Transverse colon (tissue), 4 donors: ENCODE results near the gene SHPK. TPM values are rescaled to one million over a fixed set of nuclear protein-coding genes. Genes with fewer than 3 reads are reported as not detected.

ENCODE experiments used
- DNase-seq: peaks from one replicate; pipeline ENCODE4 v3.0.0-alpha.2; 2019
- H3K27ac ChIP-seq, 4 donors: fragments of 200-600 bp; sonication (generic); 2 replicates each; pipeline ENCODE4 v1.5.1; 2016 to 2018; ENCODE audit warnings: inconsistent platforms in 4 of 4
- H3K27me3 ChIP-seq: fragments of 200-600 bp; sonication (generic); 2 replicates; pipeline ENCODE4 v1.5.1; 2017; ENCODE audit warnings: inconsistent platforms
- H3K36me3 ChIP-seq, 4 donors: fragments of 200-600 bp; sonication (generic); 2 replicates each; pipeline ENCODE4 v1.5.1; 2017 to 2019; ENCODE audit warnings: inconsistent platforms in 4 of 4
- H3K4me1 ChIP-seq, 4 donors: fragments of 200-600 bp; sonication (generic); 2 replicates each; pipeline ENCODE4 v1.5.1; 2017 to 2020; ENCODE audit warnings: inconsistent platforms in 4 of 4
- H3K4me3 ChIP-seq, 4 donors: fragments of 200-600 bp; sonication (generic); 1 replicate in 1 of 4; 2 replicates in 3 of 4; pipeline versions ENCODE4 v1.5.1 to v1.6.1; 2017 to 2019; ENCODE audit warnings: inconsistent platforms in 4 of 4
- H3K9me3 ChIP-seq, 2 donors: fragments of 200-600 bp; sonication (generic); 2 replicates each; pipeline ENCODE4 v1.5.1; 2017 to 2019; ENCODE audit warnings: inconsistent platforms in 2 of 2
- CTCF ChIP-seq, 5 experiments: fragments of 200-600 bp in 3 of 5; fragments of 450-650 bp in 2 of 5; sonication (generic) in 3 of 5; IDR thresholded peaks; 1 replicate in 2 of 5; 2 replicates in 3 of 5; pipeline ENCODE4 v1.5.1; 2016 to 2017; ENCODE audit warnings: antibody characterized with exemption in 5 of 5, inconsistent platforms in 3 of 5, mild to moderate bottlenecking in 2 of 5, moderate library complexity in 1 of 5
- POLR2A ChIP-seq: fragments of 450-650 bp; IDR thresholded peaks from one replicate; pipeline ENCODE4 v1.6.1; 2016; ENCODE audit warnings: antibody characterized with exemption, mild to moderate bottlenecking, moderate library complexity
- POLR2AphosphoS5 ChIP-seq, 3 donors: sonication (generic); formaldehyde crosslinking; IDR thresholded peaks; one replicate each; pipeline ENCODE4 v1.6.1; 2016; ENCODE audit warnings: antibody characterized with exemption in 3 of 3
- WGBS, 2 donors: methylation state at CpG; one replicate each; pipeline ENCODE4 v1.1.5; 2018; ENCODE audit warnings: low coverage in 1 of 2; 5-methylcytosine and 5-hydroxymethylcytosine counted together
- in situ Hi-C, 4 donors: fragments of 200-750 bp; cut with MboI; loops; one replicate each; pipeline versions ENCODE4 v1.15.0 to v1.15.1; 2017; ENCODE audit warnings: low sequenced_read_pairs in 3 of 4, low pct_ligation_motif_present in 1 of 4, low pct_unique_long_range_greater_than_20kb in 1 of 4
- intact Hi-C: fragments of 100-400 bp; cut with DNase I; formaldehyde crosslinking; loops from one replicate; pipeline ENCODE4 v1.15.1; 2023; ENCODE audit warnings: low total_unique reads
- total RNA-seq, 4 donors: library from RNA; depleted of rRNA; stranded (reverse); fragments of >200 nt; gene quantifications; one replicate each; pipeline ENCODE4 v1.1.0, GENCODE V29; 2016

Gene SHPK
- total RNA-seq, 4 donors from 2014 or later, result 9.0 to 50.9 (median 24.2) TPM

GRCh38 chr17:3558603-3559269 is 77.3 kb downstream of the SHPK start:
- no peak overlapping the region for H3K4me3 ChIP-seq
- peak overlapping the region; percentile 8 to 70 (median 59) for H3K27ac ChIP-seq
- peaks cover 0 to 20% (median 2%) of the 10 kb centered on the region in 4 donors for H3K4me1 ChIP-seq
- intact Hi-C loops (no loop called here), in situ Hi-C loops (no loop called here)
- no peaks in the 10 kb centered on the region for H3K9me3 ChIP-seq
- 44% methylated on average over 23 of the region's 25 CpGs; no CpG with 5 or more reads in 1 of the 2 donors for WGBS, 2 donors
- peaks cover 3% of the 10 kb centered on the region for H3K27me3 ChIP-seq
- peak; percentile 85 for DNase-seq
- no peaks in the 10 kb centered on the region for H3K36me3 ChIP-seq
- TF ChIP-seq POLR2AphosphoS5 (IDR thresholded peaks at IDR 0.05) (peak in 2 of 3 donors; percentile 72 to 83), POLR2A (peak; percentile 20), CTCF (IDR thresholded peaks at IDR 0.05) (no peak)

Other genes with a start within 250 kb of the SHPK start
- not detected for gene OR3A2, start 249.9 kb downstream of the SHPK start, total RNA-seq
- not detected for gene OR1E1, start 237.8 kb downstream of the SHPK start, total RNA-seq
- gene OR3A3, start 224.9 kb downstream of the SHPK start, total RNA-seq, result not detected
- gene OR1E2, start 202.4 kb downstream of the SHPK start, total RNA-seq, result not detected
- gene SPATA22, start 164.4 kb downstream of the SHPK start, total RNA-seq, result not detected
- gene ASPA, start 160.3 kb downstream of the SHPK start, total RNA-seq, result 1 to 10 TPM in 3 of 4 donors, under 1 TPM in 1; 1.00 to 5.2 (median 2.9) TPM
- 1 to 10 TPM in 3 of 4 donors, under 1 TPM in 1; 0.20 to 7.1 (median 3.7) TPM for gene TRPV3, start 78.4 kb downstream of the SHPK start, total RNA-seq
- 10 to 100 TPM in 3 of 4 donors, 1 to 10 TPM in 1; 7.0 to 30.7 (median 10.7) TPM for gene TRPV1, start 26.8 kb downstream of the SHPK start, total RNA-seq
- gene CTNS, start 510 bp upstream of the SHPK start, total RNA-seq, result 10 to 100 TPM in 3 of 4 donors, 1 to 10 TPM in 1; 1.2 to 25.7 (median 18.8) TPM
- gene TAX1BP3, start 32.3 kb upstream of the SHPK start, total RNA-seq, result 100 to 1,000 TPM; 129 to 451 (median 202) TPM
- 10 to 100 TPM in 2 of 4 donors, 1 to 10 TPM in 2; 3.0 to 24.4 (median 13.2) TPM for gene EMC6, start 32.6 kb upstream of the SHPK start, total RNA-seq
- gene P2RX5, start 59.9 kb upstream of the SHPK start, total RNA-seq, result 10 to 100 TPM in 1 of 4 donors, 1 to 10 TPM in 1, under 1 TPM in 2; 0.68 to 11.4 (median 2.1) TPM
- gene HASPIN, start 87.7 kb upstream of the SHPK start, total RNA-seq, result 1 to 10 TPM in 1 of 4 donors, under 1 TPM in 2, not detected in 1; 0.14 to 2.4 (median 0.64) TPM
- gene ITGAE, start 164.9 kb upstream of the SHPK start, total RNA-seq, result 10 to 100 TPM in 2 of 4 donors, 1 to 10 TPM in 2; 2.8 to 23.1 (median 14.5) TPM
- gene NCBP3, start 210.0 kb upstream of the SHPK start, total RNA-seq, result 10 to 100 TPM; 28.9 to 55.6 (median 45.8) TPM